K562 (cell line): ENCODE results near the gene C4BPB. TPM values are rescaled to one million over a fixed set of nuclear protein-coding genes. Genes with fewer than 3 reads are reported as not detected.

ENCODE experiments used
- ATAC-seq: fragments of 200-7000 bp; cut with Tn5 transposase; 3 replicates; pipeline ENCODE4 v1.9.1; 2020; ENCODE audit warnings: moderate library complexity
- BruUV-seq: library from RNA; stranded (reverse); fragments of 400-500 nt; replicated peaks from 2 replicates; lab custom pipeline; 2021; lab: Mats Ljungman, UMichigan
- CTCF ChIA-PET: fragments of 300-600 bp; formaldehyde crosslinking; extraction: SDS; loops from one replicate; lab custom pipeline; 2021; ENCODE audit warnings: low intra/inter-chr PET ratio; lab: Yijun Ruan, JAX
- POLR2A ChIA-PET: fragments of 300-600, 350-650 bp; sonication (Branson Sonifier 250); formaldehyde crosslinking; extraction: SDS; loops from one replicate; lab custom pipeline; 2021; ENCODE audit warnings: antibody characterized with exemption, inconsistent platforms; lab: Yijun Ruan, JAX
- DNase-seq, 4 experiments: peaks; one replicate each; pipeline versions ENCODE4 v3.0.0 to v3.0.0-alpha.2; 2011 to 2018; ENCODE audit warnings: low spot score in 3 of 4, mixed read lengths in 3 of 4; ENCODE audit errors: extremely low read depth in 1 of 4
- FAIRE-seq: peaks from 2 replicates; lab custom pipeline; 2011; peaks lifted over from hg19 to GRCh38; lab: Jason Lieb, UNC
- H2AFZ ChIP-seq: 2 replicates; pipeline ENCODE4 v1.6.0; 2011; ENCODE audit warnings: low read depth, low read length, control low read depth, inconsistent platforms
- H3K27ac ChIP-seq: fragments of 200-600 bp; 3 replicates; pipeline ENCODE4 v1.8.0; 2011; ENCODE audit warnings: low read depth, mild to moderate bottlenecking, control low read depth, inconsistent platforms, low read length, moderate library complexity, mixed read lengths; ENCODE audit errors: extremely low read depth
- H3K27me3 ChIP-seq, 2 experiments: fragments of 300-600 bp in 1 of 2; 2 replicates in 1 of 2; 3 replicates in 1 of 2; pipeline versions ENCODE4 v1.6.0 to v1.8.0; 2011; ENCODE audit warnings: inconsistent platforms in 2 of 2, low read length in 2 of 2, mild to moderate bottlenecking in 1 of 2, mixed read lengths in 1 of 2, moderate library complexity in 1 of 2; ENCODE audit not compliant: control insufficient read depth in 2 of 2, insufficient read depth in 2 of 2
- H3K36me3 ChIP-seq: fragments of 300-600 bp; 3 replicates; pipeline ENCODE4 v1.8.0; 2011; ENCODE audit warnings: mild to moderate bottlenecking, low read length, inconsistent platforms; ENCODE audit not compliant: control insufficient read depth, insufficient read depth
- H3K4me1 ChIP-seq, 2 experiments: fragments of 200-600 bp in 1 of 2; replicated peaks in 1 of 2; 2 replicates in 1 of 2; 3 replicates in 1 of 2; pipeline versions ENCODE4 v1.5.1 to v1.8.0; 2011; ENCODE audit warnings: inconsistent platforms in 2 of 2, low read length in 2 of 2, mild to moderate bottlenecking in 1 of 2, mixed read lengths in 1 of 2, moderate library complexity in 1 of 2; ENCODE audit not compliant: control insufficient read depth in 2 of 2, insufficient read depth in 2 of 2
- H3K4me2 ChIP-seq: 2 replicates; pipeline ENCODE4 v1.6.1; 2011; ENCODE audit warnings: low read length, control low read depth, inconsistent platforms, mixed read lengths; ENCODE audit not compliant: insufficient read depth
- H3K4me3 ChIP-seq: fragments of 200-600 bp; sonication (generic), shearing (Covaris generic); 2 replicates; pipeline ENCODE4 v1.5.1; 2016; ENCODE audit warnings: control low read depth, inconsistent platforms
- H3K79me2 ChIP-seq: fragments of 200-600 bp; 3 replicates; pipeline ENCODE4 v1.8.0; 2011; ENCODE audit warnings: low read length, inconsistent platforms; ENCODE audit not compliant: control insufficient read depth, insufficient read depth
- H3K9ac ChIP-seq, 2 experiments: 2 replicates each; pipeline versions ENCODE4 v1.6.0 to v1.6.1; 2011; ENCODE audit warnings: low read depth in 2 of 2, low read length in 2 of 2, control low read depth in 1 of 2, inconsistent platforms in 1 of 2, mild to moderate bottlenecking in 1 of 2, mixed read lengths in 1 of 2; ENCODE audit not compliant: insufficient read depth in 1 of 2
- H3K9me1 ChIP-seq: one replicate; pipeline ENCODE4 v1.6.0; 2011; ENCODE audit warnings: inconsistent platforms, mild to moderate bottlenecking, low read length, moderate library complexity; ENCODE audit not compliant: control insufficient read depth, insufficient read depth
- H3K9me3 ChIP-seq: replicated peaks from 2 replicates; pipeline ENCODE4 v1.5.1; 2011; ENCODE audit warnings: low read depth, low read length, inconsistent platforms; ENCODE audit not compliant: control insufficient read depth, insufficient read depth
- H4K20me1 ChIP-seq: replicated peaks from 2 replicates; pipeline ENCODE4 v1.6.1; 2011; ENCODE audit warnings: low read length, inconsistent platforms, mixed read lengths; ENCODE audit not compliant: control insufficient read depth, insufficient read depth
- ATF3 ChIP-seq, 2 experiments: fragments of 450-650 bp in 1 of 2; sonication (generic) in 1 of 2; formaldehyde crosslinking in 1 of 2; IDR thresholded peaks in 1 of 2; conservative IDR thresholded peaks in 1 of 2; 2 replicates each; pipeline versions ENCODE4 v1.6.1 to v1.8.1; 2016 to 2023; ENCODE audit warnings: mild to moderate bottlenecking in 2 of 2, moderate library complexity in 2 of 2, inconsistent platforms in 1 of 2, missing genetic modification reagents in 1 of 2
- BRCA1 ChIP-seq, 2 experiments: fragments of 450-650 bp in 1 of 2; sonication (generic) in 1 of 2; formaldehyde crosslinking in 1 of 2; IDR thresholded peaks; 2 replicates each; pipeline versions ENCODE4 v1.5.0 to v1.6.1; 2017 to 2020; ENCODE audit warnings: mild to moderate bottlenecking in 1 of 2, missing genetic modification reagents in 1 of 2
- CTCF ChIP-seq, 3 experiments: IDR thresholded peaks in 2 of 3; conservative IDR thresholded peaks in 1 of 3; 2 replicates each; pipeline ENCODE4 v1.5.1; 2011 to 2012; ENCODE audit warnings: low read length in 3 of 3, mild to moderate bottlenecking in 3 of 3, control low read depth in 2 of 3, improper control_type of control experiment in 1 of 3, inconsistent platforms in 1 of 3, low read depth in 1 of 3, mixed read lengths in 1 of 3, moderate library complexity in 1 of 3; ENCODE audit not compliant: insufficient read depth in 2 of 3
- RAD51 ChIP-seq: fragments of 450-650 bp; IDR thresholded peaks from 2 replicates; pipeline ENCODE4 v1.7.1; 2016; ENCODE audit warnings: low read depth, mild to moderate bottlenecking, borderline replicate concordance
- ZBTB7A ChIP-seq: IDR thresholded peaks from 2 replicates; pipeline ENCODE4 v1.6.1; 2011; ENCODE audit warnings: low read depth, mild to moderate bottlenecking, low read length, moderate library complexity, borderline replicate concordance; ENCODE audit not compliant: control insufficient read depth
- ZNF217 ChIP-seq: sonication (generic); formaldehyde crosslinking; IDR thresholded peaks from 2 replicates; pipeline ENCODE4 v1.8.0; 2022; ENCODE audit warnings: mild to moderate bottlenecking, missing genetic modification reagents
- ZNF311 ChIP-seq: fragments of 250-450 bp; sonication (Bioruptor Pico); IDR thresholded peaks from 2 replicates; pipeline ENCODE4 v1.4.0; 2020; ENCODE audit warnings: mild to moderate bottlenecking, moderate library complexity
- ZNF583 ChIP-seq: fragments of 250-450 bp; sonication (Bioruptor Pico); IDR thresholded peaks from 2 replicates; pipeline ENCODE4 v1.4.0; 2020
- ZSCAN32 ChIP-seq: fragments of 450-650 bp; formaldehyde crosslinking; IDR thresholded peaks from 2 replicates; pipeline ENCODE4 v1.4.0; 2020; ENCODE audit warnings: mild to moderate bottlenecking, moderate library complexity
- WGBS: fragments of 100-300 bp; shearing (Covaris generic); methylation state at CpG from one replicate; pipeline ENCODE4 v1.1.6; 2016; ENCODE audit warnings: low coverage, mixed read lengths; ENCODE audit not compliant: insufficient coverage; ENCODE audit errors: missing lambda C conversion rate; 5-methylcytosine and 5-hydroxymethylcytosine counted together
- in situ Hi-C: fragments of 300-500 bp; cut with MboI; formaldehyde crosslinking; loops from 4 replicates; pipeline ENCODE4 v1.15.0; 2018; ENCODE audit warnings: inconsistent platforms, mixed read lengths
- intact Hi-C: fragments of 100-400 bp; cut with micrococcal nuclease; formaldehyde crosslinking; loops from 2 replicates; pipeline ENCODE4 v1.14.2; 2022
- polyA plus RNA-seq, 8 experiments: library from polyadenylated mRNA; depleted of rRNA in 4 of 8; stranded (reverse) in 5 of 8; unstranded in 3 of 8; fragments of >200 nt; fragmentation: Nextera tagmentation in 2 of 8; fragmentation: Illumina TruSeq in 1 of 8; extraction: Ambion mirVana in 2 of 8; extraction: Trizol in 1 of 8; gene quantifications; 2 replicates each; pipeline versions ENCODE4 v1.2.1 to v1.2.3, GENCODE V29; 2011 to 2014; ENCODE audit warnings: inconsistent platforms in 1 of 8, missing spikeins in 1 of 8
- total RNA-seq, 7 experiments: library from RNA; depleted of rRNA in 6 of 7; stranded (reverse); fragments of >200 nt in 6 of 7; fragmentation: Illumina TruSeq in 2 of 7; extraction: Trizol in 2 of 7; gene quantifications; 2 replicates each; pipeline versions ENCODE4 v1.2.1 to v1.2.3, GENCODE V29; 2011 to 2021; ENCODE audit warnings: low replicate concordance in 1 of 7

C4BPB gene
- total and polyA plus RNA-seq, 9 of the 15 experiments (the other 6 are each of a cell fraction or from before 2014, with no cell fraction given), result not detected

GRCh38 chr1:207059881-207060280 is 28.8 kb upstream of the C4BPB start:
- POLR2A ChIA-PET, result interaction anchor here (0.6 to 1.8 kb wide), 4 partner anchors 12 to 53 kb away, joined by 3 to 9 read pairs (median 3); partner anchors contain the start of gene C1orf116
- WGBS, result 78% methylated on average over 4 of the region's 4 CpGs
- CTCF ChIA-PET, result no interaction called here
- no TSS peak for BruUV-seq
- intact Hi-C loops, result loop anchor here (10.0 kb wide), 1 partner anchor 585 kb away; the partner anchor contains the start of gene CR1L
- H3K36me3 ChIP-seq, result peaks cover 42% of the 10 kb centered on the region
- no peak overlapping the region for H3K4me2 ChIP-seq
- ATAC-seq (no peak), FAIRE-seq (no peak), DNase-seq (no peak)
- H4K20me1 ChIP-seq, result no peaks in the 10 kb centered on the region
- peaks cover 0 to 11% of the 10 kb centered on the region in 2 experiments; a peak in 3 of 5 replicates for H3K4me1 ChIP-seq
- no peak overlapping the region for H2AFZ ChIP-seq
- H3K4me3 ChIP-seq, result no peak overlapping the region
- H3K9ac ChIP-seq, result 0 out of 4 replicates have a peak overlapping the region, but pooled peaks of 1 of the 2 experiments have one; percentile 4
- H3K9me3 ChIP-seq, result no peaks in the 10 kb centered on the region
- H3K27ac ChIP-seq, result no peak overlapping the region
- H3K27me3 ChIP-seq, result no peaks in the 10 kb centered on the region
- peak in 1 of 3 experiments; percentile 4; a peak in 1 of 6 replicates for TF ChIP-seq CTCF (IDR thresholded peaks at IDR 0.05 in 2 of 3, conservative IDR thresholded peaks at IDR 0.05 in 1 of 3; ENCODE audit: insufficient read depth in 2 of 3, low read depth in 1 of 3, low read length in 3 of 3)
- TF ChIP-seq ZNF311 (CRISPR knock-in tag), result no peak
- peaks cover 5% of the 10 kb centered on the region for H3K9me1 ChIP-seq
- in situ Hi-C loops, result no loop called here
- H3K79me2 ChIP-seq, result no peaks in the 10 kb centered on the region

GRCh38 chr1:207060596-207060995 is 28.1 kb upstream of the C4BPB start:
- no peak overlapping the region for H2AFZ ChIP-seq
- H3K27ac ChIP-seq, result no peak overlapping the region
- CTCF ChIA-PET, result no interaction called here
- H3K4me3 ChIP-seq, result no peak overlapping the region
- in situ Hi-C loops, result no loop called here
- POLR2A ChIA-PET, result interaction anchor here (1.8 to 2.8 kb wide), 2 partner anchors 8 to 11 kb away, joined by 9 read pairs; partner anchors contain the start of gene PFKFB2
- BruUV-seq, result no TSS peak
- H3K27me3 ChIP-seq, result no peaks in the 10 kb centered on the region
- peaks cover 48% of the 10 kb centered on the region for H3K36me3 ChIP-seq
- DNase-seq (no peak), ATAC-seq (no peak), FAIRE-seq (no peak)
- intact Hi-C loops, result no loop called here
- H3K9me3 ChIP-seq, result no peaks in the 10 kb centered on the region
- no peaks in the 10 kb centered on the region for H3K79me2 ChIP-seq
- H4K20me1 ChIP-seq, result no peaks in the 10 kb centered on the region
- 87% methylated on average over 3 of the region's 3 CpGs for WGBS
- H3K9ac ChIP-seq, result no peak overlapping the region
- no peak overlapping the region for H3K4me2 ChIP-seq
- peaks cover 5% of the 10 kb centered on the region for H3K9me1 ChIP-seq
- peaks cover 0 to 4% of the 10 kb centered on the region in 2 experiments; a peak in 2 of 5 replicates for H3K4me1 ChIP-seq
- TF ChIP-seq ZNF583 (CRISPR knock-in tag) (no peak), ZNF217 (no peak), ATF3 (IDR thresholded peaks at IDR 0.05) (peak; percentile 55), ATF3 (CRISPR knock-in tag; conservative IDR thresholded peaks at IDR 0.05) (no peak), BRCA1 (IDR thresholded peaks at IDR 0.05) (no peak), BRCA1 (CRISPR knock-in tag; IDR thresholded peaks at IDR 0.05) (no peak), ZSCAN32 (CRISPR knock-in tag) (no peak), RAD51 (no peak), ZBTB7A (no peak)
